ENCODE measurements around the gene PPIL1. TPM values are rescaled to one million over a fixed set of nuclear protein-coding genes. Genes with fewer than 3 reads are reported as not detected.

The PPIL1 gene
- total and polyA plus RNA-seq, 2 of the 13 experiments (the other 11 are each of a cell fraction or from before 2014, with no cell fraction given), result 74.2 to 144 TPM

- TF ChIP-seq ZNF614 (CRISPR knock-in tag; IDR thresholded peaks at IDR 0.05; ENCODE audit: borderline replicate concordance), result peak; percentile 44; the same call in 1 of the 2 replicates
- TF ChIP-seq ZSCAN29 (CRISPR knock-in tag; conservative IDR thresholded peaks at IDR 0.05), result no peak
- TF ChIP-seq ARID3A (IDR thresholded peaks at IDR 0.05; ENCODE audit: low read depth, low read length), result no peak
- TF ChIP-seq ZNF501 (CRISPR knock-in tag; IDR thresholded peaks at IDR 0.05), result 0 out of 2 replicates have a peak, but pooled peaks have one; percentile 26
- no peak for TF ChIP-seq PRDM10 (CRISPR knock-in tag; IDR thresholded peaks at IDR 0.05; ENCODE audit: low read depth)
- peak; percentile 70 for TF ChIP-seq ZNF687 (CRISPR knock-in tag; IDR thresholded peaks at IDR 0.05)
- TF ChIP-seq SP140L (CRISPR knock-in tag; IDR thresholded peaks at IDR 0.05; ENCODE audit: borderline replicate concordance), result no peak
- 0 out of 2 replicates have a peak, but pooled peaks have one; percentile 15 for TF ChIP-seq ARID5B (CRISPR knock-in tag; IDR thresholded peaks at IDR 0.05)
- no peak for TF ChIP-seq SIX1 (CRISPR knock-in tag; IDR thresholded peaks at IDR 0.05; ENCODE audit: borderline replicate concordance)
- peak; percentile 57; the same call in 1 of the 2 replicates for TF ChIP-seq KDM5B (CRISPR knock-in tag; IDR thresholded peaks at IDR 0.05; ENCODE audit: borderline replicate concordance)
Measured at GRCh38 chr6:36834576-36835341, 39.8 kb downstream of the PPIL1 start (continued).

Data from HepG2 (cell line).